Loucy (cell line): Measurements from ENCODE around the gene HES5.

Source experiments
- CTCF ChIP-seq: fragments of 200-600 bp; sonication (generic); conservative IDR thresholded peaks from 2 replicates; pipeline ENCODE4 v1.5.1; 2014; ENCODE audit warnings: mild to moderate bottlenecking, antibody characterized with exemption, low read length
- EZH2phosphoT487 ChIP-seq: fragments of 200-600 bp; IDR thresholded peaks from 2 replicates; pipeline ENCODE4 v1.6.1; 2018; ENCODE audit warnings: antibody characterized with exemption, mild to moderate bottlenecking, moderate library complexity, borderline replicate concordance

GRCh38 chr1:2501041-2501819 lies 28.8 kb downstream of the HES5 start:
- TF ChIP-seq CTCF (no peak), EZH2phosphoT487 (no peak)
